NCI-H345 treated with DMSO at 0.1 percent for 48 hours (cell line): Measurements from ENCODE around the gene PIP5K1B.

Experiments used
- DNase-seq: peaks from one replicate; lab custom pipeline; 2025; ENCODE audit not compliant: unreplicated experiment; lab: John Stamatoyannopoulos, UW

PIP5K1B gene

GRCh38 chr9:68707801-68708488 is 2.9 kb downstream of the PIP5K1B start:
- no peak for DNase-seq

GRCh38 chr9:68708513-68708912 is 3.5 kb downstream of the PIP5K1B start:
- no peak for DNase-seq

- DNase-seq, result no peak
Observed at GRCh38 chr9:68709291-68710110, 4.5 kb downstream of the PIP5K1B start.

- DNase-seq, result no peak
Observed at GRCh38 chr9:68710111-68710471, 5.1 kb downstream of the PIP5K1B start.

GRCh38 chr9:68711281-68711680 is 6.2 kb downstream of the PIP5K1B start:
- DNase-seq, result no peak

- no peak for DNase-seq
Observed at GRCh38 chr9:68711932-68712331, 6.9 kb downstream of the PIP5K1B start.

- DNase-seq, result no peak
Observed at GRCh38 chr9:68714416-68715180, 9.6 kb downstream of the PIP5K1B start.

GRCh38 chr9:68715181-68715456 is 10.1 kb downstream of the PIP5K1B start:
- DNase-seq, result no peak

GRCh38 chr9:68717552-68718443 is 12.8 kb downstream of the PIP5K1B start:
- no peak for DNase-seq

- DNase-seq, result no peak
Observed at GRCh38 chr9:68719847-68720246, 14.8 kb downstream of the PIP5K1B start.

- DNase-seq, result no peak
Observed at GRCh38 chr9:68720656-68721313, 15.7 kb downstream of the PIP5K1B start.

- DNase-seq, result no peak
Observed at GRCh38 chr9:68721666-68722330, 16.8 kb downstream of the PIP5K1B start.

GRCh38 chr9:68725070-68725469 is 20.0 kb downstream of the PIP5K1B start:
- DNase-seq, result no peak

GRCh38 chr9:68726489-68726888 is 21.4 kb downstream of the PIP5K1B start:
- no peak for DNase-seq

GRCh38 chr9:68727636-68728035 is 22.6 kb downstream of the PIP5K1B start:
- no peak for DNase-seq

- no peak for DNase-seq
Observed at GRCh38 chr9:68728731-68729130, 23.7 kb downstream of the PIP5K1B start.

- DNase-seq, result no peak
Observed at GRCh38 chr9:68730570-68731235, 25.7 kb downstream of the PIP5K1B start.

GRCh38 chr9:68731857-68732256 is 26.8 kb downstream of the PIP5K1B start:
- no peak for DNase-seq

- no peak for DNase-seq
Observed at GRCh38 chr9:68732405-68733020, 27.5 kb downstream of the PIP5K1B start.
